ENCODE data around the gene CERS4. TPM values are rescaled to one million over a fixed set of nuclear protein-coding genes. Genes with fewer than 3 reads are reported as not detected.

CERS4 gene
- total and polyA plus RNA-seq, 2 of the 8 experiments (the other 6 are each of a cell fraction or from before 2014, with no cell fraction given): 88.2 to 179 TPM

- H2AFZ ChIP-seq (ENCODE audit: low read length): no peak overlapping the region
- FAIRE-seq: no peak
- TF ChIP-seq GABPA (IDR thresholded peaks at IDR 0.05; ENCODE audit: borderline replicate concordance, insufficient read depth, low read length): no peak
- TF ChIP-seq JUN (IDR thresholded peaks at IDR 0.05; ENCODE audit: low read depth, low read length): no peak
- no peak for TF ChIP-seq YY1 (IDR thresholded peaks at IDR 0.05; ENCODE audit: low read depth, low read length)
- no peak for TF ChIP-seq PHF8 (conservative IDR thresholded peaks at IDR 0.05; ENCODE audit: low read depth, low read length)
- TF ChIP-seq MAFK (IDR thresholded peaks at IDR 0.05; ENCODE audit: low read depth, low read length): no peak
- TF ChIP-seq KDM5A (IDR thresholded peaks at IDR 0.05; ENCODE audit: low read length): no peak
- no peak for TF ChIP-seq NRF1 (IDR thresholded peaks at IDR 0.05; ENCODE audit: low read depth, low read length)
- TF ChIP-seq KDM1A (IDR thresholded peaks at IDR 0.05; ENCODE audit: borderline replicate concordance, low read length): no peak
- TF ChIP-seq RNF2 (IDR thresholded peaks at IDR 0.05; ENCODE audit: borderline replicate concordance, low read depth, low read length, missing control alignments, poor library complexity, severe bottlenecking): no peak
- TF ChIP-seq JUND (IDR thresholded peaks at IDR 0.05; ENCODE audit: low read length): no peak
- no peak for TF ChIP-seq RBBP5 (IDR thresholded peaks at IDR 0.05; ENCODE audit: borderline replicate concordance, low read depth, low read length)
- TF ChIP-seq BACH1 (IDR thresholded peaks at IDR 0.05; ENCODE audit: low read length): no peak
- TF ChIP-seq POU5F1 (IDR thresholded peaks at IDR 0.05; ENCODE audit: low read depth, low read length): no peak
- TF ChIP-seq FOSL1 (IDR thresholded peaks at IDR 0.05; ENCODE audit: insufficient read depth, low read depth, low read length): no peak
Measured at GRCh38 chr19:8174706-8175105, 34.5 kb upstream of the CERS4 start.

More at GRCh38 chr19:8174706-8175105, 34.5 kb upstream of the CERS4 start:
- Histone ChIP-seq H3K56ac (replicated peaks; ENCODE audit: insufficient read length, low read depth, low read length) (no peak overlapping the region), H3K4me3 (ENCODE audit: extremely low read depth in 1 of 4, insufficient read depth in 2 of 4, low read depth in 3 of 4, low read length in 4 of 4) (no peak overlapping the region), H3K9ac (replicated peaks in 1 of 4; ENCODE audit: extremely low read depth in 1 of 4, low read depth in 3 of 4, low read length in 3 of 4) (no peak overlapping the region), H2BK20ac (ENCODE audit: low read length) (no peak overlapping the region), H4K91ac (replicated peaks; ENCODE audit: insufficient read length, low read length) (no peak overlapping the region), H3K9me3 (ENCODE audit: insufficient read depth in 2 of 2, low read depth in 1 of 2, low read length in 1 of 2) (no peaks in the 10 kb centered on the region), H3K23ac (ENCODE audit: insufficient read length) (no peak overlapping the region), H3K14ac (ENCODE audit: insufficient read length) (no peak overlapping the region), H2BK120ac (replicated peaks; ENCODE audit: low read depth, low read length) (no peak overlapping the region), H3K4me2 (ENCODE audit: insufficient read depth in 1 of 2, low read depth in 2 of 2, low read length in 2 of 2) (no peak overlapping the region), H3K4ac (replicated peaks; ENCODE audit: insufficient read length, low read depth, low read length) (no peak overlapping the region), H3K4me1 (replicated peaks in 1 of 4; ENCODE audit: control insufficient read depth in 3 of 4, insufficient read depth in 4 of 4, low read length in 3 of 4) (no peaks in the 10 kb centered on the region), H2AK5ac (ENCODE audit: low read depth, low read length) (no peak overlapping the region), H3K79me1 (ENCODE audit: low read depth, low read length) (no peaks in the 10 kb centered on the region), H3K23me2 (ENCODE audit: low read depth, low read length) (no peaks in the 10 kb centered on the region), H3K27me3 (replicated peaks in 1 of 4; ENCODE audit: control insufficient read depth in 3 of 4, extremely low read depth in 1 of 4, insufficient read depth in 3 of 4, low read length in 3 of 4) (no peaks in the 10 kb centered on the region), H2BK5ac (ENCODE audit: low read depth, low read length) (no peak overlapping the region), H4K5ac (ENCODE audit: insufficient read length, low read depth, low read length) (no peak overlapping the region), H4K20me1 (replicated peaks in 1 of 2; ENCODE audit: control insufficient read depth in 1 of 2, insufficient read depth in 2 of 2, low read length in 2 of 2) (no peaks in the 10 kb centered on the region), H3K27ac (ENCODE audit: low read depth, low read length) (no peak overlapping the region), H3K36me3 (ENCODE audit: control insufficient read depth in 2 of 4, insufficient read depth in 4 of 4, low read length in 3 of 4) (no peaks in the 10 kb centered on the region), H2BK15ac (ENCODE audit: low read length) (no peak overlapping the region), H3K79me2 (ENCODE audit: control insufficient read depth in 1 of 2, insufficient read depth in 2 of 2, low read length in 2 of 2) (no peaks in the 10 kb centered on the region), H4K8ac (ENCODE audit: extremely low read depth, insufficient read depth, low read length) (no peak overlapping the region), H2BK12ac (ENCODE audit: low read depth, low read length) (no peak overlapping the region), H3K18ac (ENCODE audit: extremely low read depth, low read length) (no peak overlapping the region)
- POLR2A ChIA-PET (ENCODE audit: partially characterized antibody): interaction anchor here (1.1 to 1.4 kb wide), 2 partner anchors 13 to 35 kb away, joined by 3 read pairs; no protein-coding TSS in a partner anchor
- CTCF ChIA-PET (ENCODE audit: partially characterized antibody): interaction anchor here (0.6 to 1.7 kb wide), 6 partner anchors 16 to 54 kb away, joined by 3 to 6 read pairs (median 4); no protein-coding TSS in a partner anchor
- WGBS, 2 experiments (ENCODE audit: extremely low coverage in 1 of 2, insufficient coverage in 1 of 2, insufficient read length in 1 of 2, insufficient replicate concordance in 2 of 2, low coverage in 1 of 2, low lambda C conversion rate in 2 of 2, missing lambda C conversion rate in 1 of 2): 95% methylated on average over 9 of the region's 9 CpGs; no CpG with 5 or more reads in 1 of the 2 experiments
- DNase-seq (ENCODE audit: low read depth in 1 of 2, low spot score in 2 of 2): no peak
